ENCODE data around the gene SELPLG.

SELPLG gene

GRCh38 chr12:108587826-108588225 lies 45.9 kb downstream of the SELPLG start:
- H3K4me2 ChIP-seq (ENCODE audit: low read length, poor library complexity, severe bottlenecking) = no peak overlapping the region
- no peak overlapping the region for H3K4ac ChIP-seq (ENCODE audit: low read depth in 1 of 2, low read length in 2 of 2)
- H3K9me3 ChIP-seq (ENCODE audit: control insufficient read depth, low read length) = no peaks in the 10 kb centered on the region
- H3K27ac ChIP-seq (ENCODE audit: low read length, poor library complexity, severe bottlenecking) = no peak overlapping the region
- peak overlapping the region; percentile 59 for H4K8ac ChIP-seq (ENCODE audit: low read length)
- no peak overlapping the region for H3K9ac ChIP-seq (ENCODE audit: low read length)
- peak overlapping the region in 1 of 2 experiments; percentile 43 for H3K23ac ChIP-seq (ENCODE audit: low read length in 2 of 2)
- H3K14ac ChIP-seq (ENCODE audit: low read length in 2 of 2) = peak overlapping the region in 1 of 2 experiments; percentile 76
- no peak overlapping the region for H2AFZ ChIP-seq (ENCODE audit: low read depth, low read length)
- peak overlapping the region in 1 of 2 experiments; percentile 69 for H3K18ac ChIP-seq (ENCODE audit: low read depth in 1 of 2, low read length in 2 of 2)
- peak overlapping the region; percentile 90 for H2BK15ac ChIP-seq (ENCODE audit: low read depth, poor library complexity, severe bottlenecking)
- H3K4me3 ChIP-seq (ENCODE audit: insufficient read depth in 1 of 2, low read depth in 1 of 2, low read length in 2 of 2) = no peak overlapping the region
- H3K79me1 ChIP-seq (replicated peaks; ENCODE audit: low read length, poor library complexity, severe bottlenecking) = no peaks in the 10 kb centered on the region
- 61% methylated on average over 4 of the region's 4 CpGs for WGBS
- H3K36me3 ChIP-seq (ENCODE audit: control insufficient read depth in 1 of 2, insufficient read depth in 2 of 2, low read depth in 1 of 2, low read length in 2 of 2) = peaks cover 0 to 22% of the 10 kb centered on the region in 2 experiments
- H4K91ac ChIP-seq (ENCODE audit: low read length) = peak overlapping the region; percentile 85
- H3K27me3 ChIP-seq (ENCODE audit: control insufficient read depth in 1 of 2, insufficient read depth in 1 of 2, low read length in 2 of 2) = no peaks in the 10 kb centered on the region
- H2BK120ac ChIP-seq (ENCODE audit: low read depth, low read length) = peak overlapping the region; percentile 42
- peaks cover 29% of the 10 kb centered on the region for H3K4me1 ChIP-seq (ENCODE audit: control insufficient read depth, insufficient read depth, low read depth, low read length)
- no peak overlapping the region for H2BK5ac ChIP-seq (ENCODE audit: low read depth, low read length, poor library complexity, severe bottlenecking)
- H2AK5ac ChIP-seq (ENCODE audit: low read length, severe bottlenecking) = peak overlapping the region; percentile 85
- H2BK12ac ChIP-seq (ENCODE audit: low read length in 2 of 2) = peak overlapping the region in 1 of 2 experiments; percentile 76
- DNase-seq = no peak

DNA sequence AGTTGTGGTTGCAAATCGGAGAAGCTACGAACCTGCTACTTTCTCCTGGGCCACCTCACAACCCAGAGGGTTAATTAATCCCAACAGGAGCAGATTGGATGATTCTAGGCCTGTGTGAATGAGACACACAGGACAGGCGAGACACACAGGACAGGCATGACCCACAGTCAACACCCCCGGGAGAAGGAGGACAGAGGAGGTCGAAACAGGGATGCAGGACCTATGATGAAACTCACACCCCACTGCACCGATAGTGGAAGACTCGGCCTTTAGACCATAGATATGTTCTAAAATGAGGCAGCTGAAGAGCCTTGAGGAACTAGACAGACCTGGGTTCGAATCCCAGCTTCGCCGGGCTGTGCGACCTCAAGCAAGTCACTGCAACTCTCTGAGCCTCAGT lies 47.4 kb downstream of the SELPLG start:
- Histone ChIP-seq H3K4me1 (ENCODE audit: control insufficient read depth, insufficient read depth, low read depth, low read length) (peaks cover 33% of the 10 kb centered on the region), H4K8ac (ENCODE audit: low read length) (no peak overlapping the region), H3K14ac (ENCODE audit: low read length in 2 of 2) (no peak overlapping the region), H3K9ac (ENCODE audit: low read length) (no peak overlapping the region), H3K23ac (ENCODE audit: low read length in 2 of 2) (no peak overlapping the region), H3K9me3 (ENCODE audit: control insufficient read depth, low read length) (no peaks in the 10 kb centered on the region), H2AFZ (ENCODE audit: low read depth, low read length) (no peak overlapping the region), H3K4ac (ENCODE audit: low read depth in 1 of 2, low read length in 2 of 2) (no peak overlapping the region), H3K27ac (ENCODE audit: low read length, poor library complexity, severe bottlenecking) (no peak overlapping the region), H2BK15ac (ENCODE audit: low read depth, poor library complexity, severe bottlenecking) (no peak overlapping the region), H2BK5ac (ENCODE audit: low read depth, low read length, poor library complexity, severe bottlenecking) (no peak overlapping the region), H3K4me2 (ENCODE audit: low read length, poor library complexity, severe bottlenecking) (no peak overlapping the region), H3K27me3 (ENCODE audit: control insufficient read depth in 1 of 2, insufficient read depth in 1 of 2, low read length in 2 of 2) (no peaks in the 10 kb centered on the region), H3K4me3 (ENCODE audit: insufficient read depth in 1 of 2, low read depth in 1 of 2, low read length in 2 of 2) (no peak overlapping the region), H2BK12ac (ENCODE audit: low read length in 2 of 2) (peak overlapping the region in 1 of 2 experiments; percentile 8), H3K79me1 (replicated peaks; ENCODE audit: low read length, poor library complexity, severe bottlenecking) (no peaks in the 10 kb centered on the region), H2BK120ac (ENCODE audit: low read depth, low read length) (no peak overlapping the region), H3K36me3 (ENCODE audit: control insufficient read depth in 1 of 2, insufficient read depth in 2 of 2, low read depth in 1 of 2, low read length in 2 of 2) (peaks cover 0 to 8% of the 10 kb centered on the region in 2 experiments), H3K18ac (ENCODE audit: low read depth in 1 of 2, low read length in 2 of 2) (no peak overlapping the region), H4K91ac (ENCODE audit: low read length) (peak overlapping the region; percentile 9), H2AK5ac (ENCODE audit: low read length, severe bottlenecking) (peak overlapping the region; percentile 30)
- WGBS = 91% methylated on average over 11 of the region's 11 CpGs
- no peak for DNase-seq

GRCh38 chr12:108585864-108586263 lies 47.8 kb downstream of the SELPLG start:
- H2AK5ac ChIP-seq (ENCODE audit: low read length, severe bottlenecking) = no peak overlapping the region

GRCh38 chr12:108584456-108585065 lies 49.1 kb downstream of the SELPLG start:
- H3K14ac ChIP-seq (ENCODE audit: low read length in 2 of 2) = no peak overlapping the region
- H3K18ac ChIP-seq (ENCODE audit: low read depth in 1 of 2, low read length in 2 of 2) = no peak overlapping the region
- DNase-seq = no peak

More at GRCh38 chr12:108585864-108586263, 47.8 kb downstream of the SELPLG start:
- Histone ChIP-seq H3K4me3 (ENCODE audit: insufficient read depth in 1 of 2, low read depth in 1 of 2, low read length in 2 of 2) (no peak overlapping the region), H2BK12ac (ENCODE audit: low read length in 2 of 2) (no peak overlapping the region), H3K23ac (ENCODE audit: low read length in 2 of 2) (no peak overlapping the region), H3K4me1 (ENCODE audit: control insufficient read depth, insufficient read depth, low read depth, low read length) (peaks cover 30% of the 10 kb centered on the region), H2BK120ac (ENCODE audit: low read depth, low read length) (no peak overlapping the region), H3K18ac (ENCODE audit: low read depth in 1 of 2, low read length in 2 of 2) (no peak overlapping the region), H3K9ac (ENCODE audit: low read length) (no peak overlapping the region), H2BK5ac (ENCODE audit: low read depth, low read length, poor library complexity, severe bottlenecking) (no peak overlapping the region), H4K8ac (ENCODE audit: low read length) (no peak overlapping the region), H3K79me1 (replicated peaks; ENCODE audit: low read length, poor library complexity, severe bottlenecking) (no peaks in the 10 kb centered on the region), H2AFZ (ENCODE audit: low read depth, low read length) (no peak overlapping the region), H3K4ac (ENCODE audit: low read depth in 1 of 2, low read length in 2 of 2) (no peak overlapping the region), H4K91ac (ENCODE audit: low read length) (no peak overlapping the region), H3K14ac (ENCODE audit: low read length in 2 of 2) (no peak overlapping the region), H3K9me3 (ENCODE audit: control insufficient read depth, low read length) (no peaks in the 10 kb centered on the region), H2BK15ac (ENCODE audit: low read depth, poor library complexity, severe bottlenecking) (no peak overlapping the region), H3K27me3 (ENCODE audit: control insufficient read depth in 1 of 2, insufficient read depth in 1 of 2, low read length in 2 of 2) (no peaks in the 10 kb centered on the region), H3K27ac (ENCODE audit: low read length, poor library complexity, severe bottlenecking) (no peak overlapping the region), H3K4me2 (ENCODE audit: low read length, poor library complexity, severe bottlenecking) (no peak overlapping the region), H3K36me3 (ENCODE audit: control insufficient read depth in 1 of 2, insufficient read depth in 2 of 2, low read depth in 1 of 2, low read length in 2 of 2) (peaks cover 0 to 3% of the 10 kb centered on the region in 2 experiments)
- WGBS = 94% methylated on average over 3 of the region's 4 CpGs
- no peak for DNase-seq

More at GRCh38 chr12:108584456-108585065, 49.1 kb downstream of the SELPLG start:
- no peaks in the 10 kb centered on the region for H3K36me3 ChIP-seq (ENCODE audit: control insufficient read depth in 1 of 2, insufficient read depth in 2 of 2, low read depth in 1 of 2, low read length in 2 of 2)
- H2BK15ac ChIP-seq (ENCODE audit: low read depth, poor library complexity, severe bottlenecking) = peak overlapping the region; percentile 44
- H3K4me1 ChIP-seq (ENCODE audit: control insufficient read depth, insufficient read depth, low read depth, low read length) = peaks cover 26% of the 10 kb centered on the region
- no peak overlapping the region for H4K8ac ChIP-seq (ENCODE audit: low read length)
- no peak overlapping the region for H3K23ac ChIP-seq (ENCODE audit: low read length in 2 of 2)
- no CpG with 5 or more reads among the region's 3 CpGs for WGBS
- no peak overlapping the region for H3K9ac ChIP-seq (ENCODE audit: low read length)
- H4K91ac ChIP-seq (ENCODE audit: low read length) = no peak overlapping the region
- peak overlapping the region; percentile 6 for H2AK5ac ChIP-seq (ENCODE audit: low read length, severe bottlenecking)
- no peaks in the 10 kb centered on the region for H3K27me3 ChIP-seq (ENCODE audit: control insufficient read depth in 1 of 2, insufficient read depth in 1 of 2, low read length in 2 of 2)
- no peak overlapping the region for H2BK5ac ChIP-seq (ENCODE audit: low read depth, low read length, poor library complexity, severe bottlenecking)
- no peak overlapping the region for H2AFZ ChIP-seq (ENCODE audit: low read depth, low read length)
- H3K4me3 ChIP-seq (ENCODE audit: insufficient read depth in 1 of 2, low read depth in 1 of 2, low read length in 2 of 2) = no peak overlapping the region
- H3K27ac ChIP-seq (ENCODE audit: low read length, poor library complexity, severe bottlenecking) = no peak overlapping the region
- no peaks in the 10 kb centered on the region for H3K9me3 ChIP-seq (ENCODE audit: control insufficient read depth, low read length)
- H3K79me1 ChIP-seq (replicated peaks; ENCODE audit: low read length, poor library complexity, severe bottlenecking) = no peaks in the 10 kb centered on the region
- no peak overlapping the region for H2BK12ac ChIP-seq (ENCODE audit: low read length in 2 of 2)
- no peak overlapping the region for H3K4ac ChIP-seq (ENCODE audit: low read depth in 1 of 2, low read length in 2 of 2)
- H3K4me2 ChIP-seq (ENCODE audit: low read length, poor library complexity, severe bottlenecking) = no peak overlapping the region
- H2BK120ac ChIP-seq (ENCODE audit: low read depth, low read length) = no peak overlapping the region
